Loucy (cell line): ENCODE data around the gene SLC38A9.

Experiments used
- H2AFZ ChIP-seq: fragments of 200-600 bp; sonication (generic); 2 replicates; pipeline ENCODE4 v1.6.0; 2016; ENCODE audit warnings: antibody characterized with exemption, mild to moderate bottlenecking, low read length, moderate library complexity
- H3F3A ChIP-seq: fragments of 200-600 bp; 2 replicates; pipeline ENCODE4 v1.6.0; 2016; ENCODE audit warnings: antibody characterized with exemption, low read depth, mild to moderate bottlenecking
- H3K27me3 ChIP-seq: fragments of 200-600 bp; sonication (generic); 2 replicates; pipeline ENCODE4 v1.6.1; 2014; ENCODE audit warnings: low read length, mild to moderate bottlenecking; ENCODE audit not compliant: insufficient read depth, poor library complexity, severe bottlenecking
- H3K36me3 ChIP-seq: fragments of 200-600 bp; sonication (generic); 2 replicates; pipeline ENCODE4 v1.6.1; 2016; ENCODE audit warnings: low read length; ENCODE audit not compliant: insufficient read depth
- H3K4me1 ChIP-seq: fragments of 200-600 bp; sonication (generic); 2 replicates; pipeline ENCODE4 v1.5.1; 2014; ENCODE audit warnings: low read length, mild to moderate bottlenecking; ENCODE audit not compliant: insufficient read depth, poor library complexity, severe bottlenecking
- H3K4me2 ChIP-seq: fragments of 200-600 bp; sonication (generic); 2 replicates; pipeline ENCODE4 v1.6.0; 2014; ENCODE audit warnings: antibody characterized with exemption, low read length, low read depth, mild to moderate bottlenecking; ENCODE audit not compliant: poor library complexity, severe bottlenecking
- H3K4me3 ChIP-seq: fragments of 200-600 bp; sonication (generic); 2 replicates; pipeline ENCODE4 v1.5.1; 2014; ENCODE audit warnings: low read length, mild to moderate bottlenecking, mixed read lengths; ENCODE audit not compliant: poor library complexity, severe bottlenecking
- H3K79me2 ChIP-seq: fragments of 200-600 bp; sonication (generic); 2 replicates; pipeline ENCODE4 v1.6.1; 2014; ENCODE audit warnings: low read length; ENCODE audit not compliant: insufficient read depth
- H3K9ac ChIP-seq: fragments of 200-600 bp; sonication (generic); 2 replicates; pipeline ENCODE4 v1.6.0; 2014; ENCODE audit warnings: mild to moderate bottlenecking, low read depth, low read length, moderate library complexity; ENCODE audit not compliant: poor library complexity, severe bottlenecking
- H3K9me2 ChIP-seq: fragments of 200-600 bp; sonication (generic); replicated peaks from 2 replicates; pipeline ENCODE4 v1.6.1; 2016; ENCODE audit warnings: low read depth, low read length, mixed read lengths
- H3K9me3 ChIP-seq: fragments of 200-600 bp; sonication (generic); 2 replicates; pipeline ENCODE4 v1.6.1; 2014; ENCODE audit warnings: mild to moderate bottlenecking, antibody characterized with exemption, low read length, low read depth; ENCODE audit not compliant: insufficient read depth
- H4K20me1 ChIP-seq: fragments of 200-600 bp; sonication (generic); 2 replicates; pipeline ENCODE4 v1.6.0; 2014; ENCODE audit warnings: antibody characterized with exemption, low read length, mild to moderate bottlenecking; ENCODE audit not compliant: insufficient read depth, poor library complexity, severe bottlenecking
- EZH2phosphoT487 ChIP-seq: fragments of 200-600 bp; IDR thresholded peaks from 2 replicates; pipeline ENCODE4 v1.6.1; 2018; ENCODE audit warnings: antibody characterized with exemption, mild to moderate bottlenecking, moderate library complexity, borderline replicate concordance
- TF ChIP-seq, protein P1 (sequence below): fragments of 200-600 bp; sonication (generic); conservative IDR thresholded peaks from 2 replicates; pipeline ENCODE4 v1.5.1; 2014; ENCODE audit warnings: mild to moderate bottlenecking, antibody characterized with exemption, low read length

The SLC38A9 gene

DNA sequence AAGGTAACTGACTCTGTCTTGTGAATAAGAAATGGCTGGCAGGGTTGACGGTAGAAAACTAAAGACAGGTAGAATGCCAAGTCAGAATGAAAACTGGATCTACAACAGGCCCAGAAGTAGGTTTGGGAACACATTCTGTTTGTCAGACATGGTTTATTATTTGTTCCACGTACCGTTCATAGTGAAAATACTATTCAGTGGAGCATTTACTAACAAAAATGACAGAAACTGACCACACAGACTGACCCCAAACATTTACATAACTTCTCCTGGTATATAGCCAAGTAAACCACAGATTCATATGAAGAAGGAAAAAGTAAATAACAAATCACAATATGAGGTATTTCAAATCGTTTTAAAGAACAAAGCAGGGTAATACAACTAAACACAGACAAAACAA lies 73.7 kb downstream of the SLC38A9 start:
- no peaks in the 10 kb centered on the region for H3F3A ChIP-seq
- TF ChIP-seq EZH2phosphoT487, result no peak
- TF ChIP-seq, protein P1, sequence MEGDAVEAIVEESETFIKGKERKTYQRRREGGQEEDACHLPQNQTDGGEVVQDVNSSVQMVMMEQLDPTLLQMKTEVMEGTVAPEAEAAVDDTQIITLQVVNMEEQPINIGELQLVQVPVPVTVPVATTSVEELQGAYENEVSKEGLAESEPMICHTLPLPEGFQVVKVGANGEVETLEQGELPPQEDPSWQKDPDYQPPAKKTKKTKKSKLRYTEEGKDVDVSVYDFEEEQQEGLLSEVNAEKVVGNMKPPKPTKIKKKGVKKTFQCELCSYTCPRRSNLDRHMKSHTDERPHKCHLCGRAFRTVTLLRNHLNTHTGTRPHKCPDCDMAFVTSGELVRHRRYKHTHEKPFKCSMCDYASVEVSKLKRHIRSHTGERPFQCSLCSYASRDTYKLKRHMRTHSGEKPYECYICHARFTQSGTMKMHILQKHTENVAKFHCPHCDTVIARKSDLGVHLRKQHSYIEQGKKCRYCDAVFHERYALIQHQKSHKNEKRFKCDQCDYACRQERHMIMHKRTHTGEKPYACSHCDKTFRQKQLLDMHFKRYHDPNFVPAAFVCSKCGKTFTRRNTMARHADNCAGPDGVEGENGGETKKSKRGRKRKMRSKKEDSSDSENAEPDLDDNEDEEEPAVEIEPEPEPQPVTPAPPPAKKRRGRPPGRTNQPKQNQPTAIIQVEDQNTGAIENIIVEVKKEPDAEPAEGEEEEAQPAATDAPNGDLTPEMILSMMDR, result no peak
- no peaks in the 10 kb centered on the region for H4K20me1 ChIP-seq
- H3K36me3 ChIP-seq, result no peaks in the 10 kb centered on the region; the same call in 1 of the 2 replicates
- H3K4me2 ChIP-seq, result no peak overlapping the region
- H3K4me1 ChIP-seq, result no peaks in the 10 kb centered on the region
- no peak overlapping the region for H3K9ac ChIP-seq
- no peaks in the 10 kb centered on the region for H3K9me3 ChIP-seq
- no peak overlapping the region for H2AFZ ChIP-seq
- no peaks in the 10 kb centered on the region for H3K79me2 ChIP-seq
- H3K9me2 ChIP-seq, result no peaks in the 10 kb centered on the region
- H3K27me3 ChIP-seq, result no peaks in the 10 kb centered on the region
- H3K4me3 ChIP-seq, result no peak overlapping the region

DNA sequence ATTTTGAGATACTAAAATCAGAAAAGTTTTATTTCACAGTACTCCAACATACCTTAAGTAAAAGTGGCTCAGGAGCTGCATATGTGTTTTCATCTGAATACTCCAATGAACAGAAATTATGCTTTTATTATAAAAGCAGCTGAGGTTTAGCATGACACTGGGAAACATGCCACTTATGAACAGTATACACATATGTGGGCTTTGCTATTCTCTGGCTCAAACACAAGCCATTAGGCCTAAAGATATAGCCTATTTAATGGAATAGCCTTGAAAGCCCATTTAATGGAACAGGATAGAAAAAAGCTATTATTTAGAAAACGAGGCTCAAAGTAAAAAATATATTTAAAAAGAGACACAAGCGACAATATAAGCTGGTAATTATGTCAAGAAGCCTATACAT lies 74.1 kb downstream of the SLC38A9 start:
- no peaks in the 10 kb centered on the region for H3K79me2 ChIP-seq
- no peak overlapping the region for H3K4me2 ChIP-seq
- no peak for TF ChIP-seq EZH2phosphoT487
- TF ChIP-seq, protein P1, result no peak
- H3F3A ChIP-seq, result no peaks in the 10 kb centered on the region
- H3K9me2 ChIP-seq, result no peaks in the 10 kb centered on the region
- H3K9me3 ChIP-seq, result no peaks in the 10 kb centered on the region
- no peak overlapping the region for H2AFZ ChIP-seq
- H3K36me3 ChIP-seq, result no peaks in the 10 kb centered on the region; the same call in 1 of the 2 replicates
- no peak overlapping the region for H3K4me3 ChIP-seq
- H3K27me3 ChIP-seq, result no peaks in the 10 kb centered on the region
- H4K20me1 ChIP-seq, result no peaks in the 10 kb centered on the region
- H3K4me1 ChIP-seq, result no peaks in the 10 kb centered on the region
- no peak overlapping the region for H3K9ac ChIP-seq

DNA sequence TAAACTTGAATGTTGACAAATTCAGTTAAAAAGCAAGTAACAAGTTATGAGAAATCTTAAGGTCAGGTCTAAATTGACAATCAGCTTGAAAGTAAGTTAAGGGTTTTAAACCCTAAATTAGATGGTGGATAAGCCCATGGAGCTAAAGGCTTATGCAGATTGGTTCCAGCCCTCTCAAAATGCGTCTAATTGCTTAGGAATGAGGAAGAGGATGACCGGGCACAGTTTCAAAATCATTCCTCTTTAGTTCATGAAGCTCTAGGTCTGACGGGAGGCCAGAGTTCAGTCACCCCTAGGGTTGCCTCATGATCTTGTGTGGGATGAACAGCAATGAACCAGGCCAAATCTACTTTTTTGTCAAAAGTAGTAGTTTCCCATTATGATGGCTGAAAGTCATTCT lies 75.4 kb downstream of the SLC38A9 start:
- Histone ChIP-seq H3K4me2 (no peak overlapping the region), H3K9me2 (no peaks in the 10 kb centered on the region), H3K4me3 (no peak overlapping the region), H4K20me1 (no peaks in the 10 kb centered on the region), H3F3A (no peaks in the 10 kb centered on the region), H3K36me3 (no peaks in the 10 kb centered on the region; the same call in 1 of the 2 replicates), H3K4me1 (no peaks in the 10 kb centered on the region), H2AFZ (no peak overlapping the region), H3K9ac (no peak overlapping the region), H3K9me3 (no peaks in the 10 kb centered on the region), H3K79me2 (no peaks in the 10 kb centered on the region), H3K27me3 (no peaks in the 10 kb centered on the region)
- no peak for TF ChIP-seq EZH2phosphoT487
- TF ChIP-seq, protein P1, result no peak
